RWPE1 (cell line): ENCODE results near the gene CATSPER3.

ENCODE experiments used
- CTCF ChIA-PET: fragments of 350-600 bp; sonication (Branson Sonifier 250); formaldehyde crosslinking; extraction: SDS; loops from one replicate; lab custom pipeline; 2021; lab: Yijun Ruan, JAX
- POLR2A ChIA-PET: fragments of 400-600 bp; formaldehyde crosslinking; extraction: SDS; loops from one replicate; lab custom pipeline; 2020; ENCODE audit warnings: antibody characterized with exemption; ENCODE audit not compliant: low non-redundant PET; lab: Yijun Ruan, JAX
- DNase-seq: peaks from one replicate; pipeline ENCODE4 v3.0.0; 2012; ENCODE audit warnings: low spot score
- H3K27ac ChIP-seq: fragments of 450-650 bp; 2 replicates; pipeline ENCODE4 v1.5.1; 2017
- TF ChIP-seq, protein P1 (sequence below): fragments of 450-650 bp; conservative IDR thresholded peaks from 2 replicates; pipeline ENCODE4 v1.5.1; 2017; ENCODE audit warnings: low read depth, mild to moderate bottlenecking

The CATSPER3 gene

DNA sequence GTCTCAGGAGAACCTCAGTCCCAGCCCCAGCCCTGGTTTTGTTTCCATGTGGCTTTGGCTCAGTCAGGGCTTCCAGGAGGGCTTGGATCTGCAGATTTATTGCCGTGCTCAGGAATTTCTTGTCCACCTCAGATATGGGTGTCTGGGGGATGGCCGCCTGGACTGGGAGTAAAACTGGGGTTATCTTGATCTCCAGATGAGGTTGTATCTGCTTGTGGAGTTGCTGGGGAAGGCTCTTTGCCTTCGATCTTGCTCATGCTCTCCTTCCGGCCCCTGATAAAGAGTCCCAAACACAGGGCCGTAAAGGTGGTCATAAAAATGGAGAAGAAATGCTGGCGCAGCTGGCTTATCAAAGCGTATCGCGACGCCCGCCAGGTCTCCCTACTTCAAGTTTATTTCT lies 84.2 kb downstream of the CATSPER3 start:
- POLR2A ChIA-PET, result no interaction called here
- TF ChIP-seq, protein P1, sequence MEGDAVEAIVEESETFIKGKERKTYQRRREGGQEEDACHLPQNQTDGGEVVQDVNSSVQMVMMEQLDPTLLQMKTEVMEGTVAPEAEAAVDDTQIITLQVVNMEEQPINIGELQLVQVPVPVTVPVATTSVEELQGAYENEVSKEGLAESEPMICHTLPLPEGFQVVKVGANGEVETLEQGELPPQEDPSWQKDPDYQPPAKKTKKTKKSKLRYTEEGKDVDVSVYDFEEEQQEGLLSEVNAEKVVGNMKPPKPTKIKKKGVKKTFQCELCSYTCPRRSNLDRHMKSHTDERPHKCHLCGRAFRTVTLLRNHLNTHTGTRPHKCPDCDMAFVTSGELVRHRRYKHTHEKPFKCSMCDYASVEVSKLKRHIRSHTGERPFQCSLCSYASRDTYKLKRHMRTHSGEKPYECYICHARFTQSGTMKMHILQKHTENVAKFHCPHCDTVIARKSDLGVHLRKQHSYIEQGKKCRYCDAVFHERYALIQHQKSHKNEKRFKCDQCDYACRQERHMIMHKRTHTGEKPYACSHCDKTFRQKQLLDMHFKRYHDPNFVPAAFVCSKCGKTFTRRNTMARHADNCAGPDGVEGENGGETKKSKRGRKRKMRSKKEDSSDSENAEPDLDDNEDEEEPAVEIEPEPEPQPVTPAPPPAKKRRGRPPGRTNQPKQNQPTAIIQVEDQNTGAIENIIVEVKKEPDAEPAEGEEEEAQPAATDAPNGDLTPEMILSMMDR, result no peak
- H3K27ac ChIP-seq, result no peak overlapping the region
- CTCF ChIA-PET, result no interaction called here
- DNase-seq, result no peak

DNA sequence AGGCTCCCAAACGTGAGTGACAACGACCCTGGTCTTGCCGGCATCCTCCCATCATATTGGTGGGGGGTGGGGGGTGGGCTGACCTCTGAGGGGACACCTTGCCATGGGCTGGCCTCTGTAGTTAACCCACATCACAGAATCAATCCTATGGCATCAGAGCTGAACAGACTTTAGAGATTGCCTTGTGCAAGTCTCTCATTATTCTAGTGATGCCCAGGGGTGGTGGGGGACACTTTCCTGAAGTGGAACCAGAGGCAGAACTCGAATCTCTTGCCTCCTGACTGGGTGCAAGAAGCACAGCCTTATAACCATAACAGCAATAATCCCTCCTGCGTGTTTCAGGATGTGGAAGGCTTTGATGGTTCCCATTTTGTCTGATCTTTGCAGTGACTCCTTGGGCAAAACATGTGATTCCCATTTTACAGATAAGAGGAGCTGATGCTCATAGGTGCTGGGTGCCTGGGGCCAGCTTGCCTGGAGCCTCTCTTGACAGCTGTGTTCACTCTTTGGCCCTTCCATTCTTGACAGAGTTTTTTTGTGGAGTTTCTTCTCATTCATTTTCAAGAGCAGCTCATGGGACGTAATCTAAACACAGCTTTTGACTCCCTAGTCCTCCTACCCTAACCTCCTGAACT lies 84.9 kb downstream of the CATSPER3 start:
- POLR2A ChIA-PET, result no interaction called here
- H3K27ac ChIP-seq, result no peak overlapping the region
- CTCF ChIA-PET, result interaction anchor here (0.6 kb wide), 1 partner anchor 15 kb away, joined by 3 read pairs; no protein-coding TSS in a partner anchor
- TF ChIP-seq, protein P1, result no peak
- DNase-seq, result no peak

DNA sequence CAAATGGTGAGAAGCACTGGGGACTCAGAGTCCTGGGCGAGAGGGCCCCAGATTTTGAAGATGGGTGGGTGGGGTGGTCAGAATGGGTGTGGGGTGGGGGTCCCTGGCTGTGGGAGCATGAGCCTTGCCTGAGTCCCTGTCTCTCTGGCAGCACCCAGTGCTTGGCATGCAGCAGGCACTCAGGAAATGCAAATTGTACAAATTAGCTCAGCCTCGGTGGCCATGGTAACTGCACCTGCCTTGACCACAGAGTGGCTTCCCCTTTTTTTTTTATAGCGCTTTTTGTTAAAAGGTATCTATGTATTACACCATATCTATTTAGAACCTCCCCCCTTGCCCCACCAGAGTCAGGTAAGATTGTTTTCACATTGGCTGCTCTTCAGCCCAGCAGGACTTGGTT lies 85.6 kb downstream of the CATSPER3 start:
- no peak overlapping the region for H3K27ac ChIP-seq
- TF ChIP-seq, protein P1, result no peak
- ChIA-PET POLR2A (no interaction called here), CTCF (interaction anchor here (0.6 kb wide), 2 partner anchors 14 to 45 kb away, joined by 3 read pairs; no protein-coding TSS in a partner anchor)
- no peak for DNase-seq

DNA sequence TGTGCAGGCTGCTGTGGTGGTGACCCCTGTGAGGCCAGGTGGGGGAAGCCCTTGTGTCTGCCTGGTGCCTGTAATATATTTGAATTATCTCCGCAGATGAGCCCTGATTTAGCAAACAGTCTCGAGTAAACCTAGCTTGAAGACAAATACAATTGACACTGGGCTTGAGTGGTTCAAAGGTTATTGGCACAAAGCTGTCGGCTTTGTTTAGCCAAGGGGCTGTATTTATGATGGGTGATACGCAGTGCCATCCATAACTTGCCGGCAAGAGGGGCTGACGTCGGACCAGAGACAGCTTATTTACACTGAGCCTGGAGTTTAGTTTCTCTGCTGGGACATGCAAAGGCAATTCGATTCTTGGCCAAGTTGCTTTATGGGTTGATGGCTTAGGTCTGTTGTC lies 86.3 kb downstream of the CATSPER3 start:
- ChIA-PET POLR2A (no interaction called here), CTCF (interaction anchor here (0.5 kb wide), 1 partner anchor 48 kb away, joined by 3 read pairs; no protein-coding TSS in a partner anchor)
- DNase-seq, result no peak
- TF ChIP-seq, protein P1, result no peak
- no peak overlapping the region for H3K27ac ChIP-seq

DNA sequence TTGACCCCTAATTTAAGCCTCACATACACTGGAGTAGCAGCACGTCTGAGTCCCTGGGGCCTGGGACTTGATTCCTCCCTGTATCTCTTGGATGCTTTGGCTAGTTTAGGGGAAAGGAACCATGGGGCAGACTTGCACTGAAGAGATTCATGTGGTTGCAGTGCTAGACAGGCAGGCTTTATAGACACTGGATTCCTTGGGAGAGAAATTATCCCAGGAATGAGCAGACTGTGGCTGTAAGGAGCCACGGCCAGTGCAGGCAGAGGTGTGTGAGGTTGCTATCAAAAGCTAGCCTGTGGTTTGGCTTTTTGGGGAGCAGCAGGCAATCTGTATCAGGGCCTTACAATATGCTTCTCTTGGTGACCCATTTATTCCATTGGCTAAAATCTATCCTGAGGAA lies 86.8 kb downstream of the CATSPER3 start:
- ChIA-PET CTCF (no interaction called here), POLR2A (no interaction called here)
- no peak overlapping the region for H3K27ac ChIP-seq
- TF ChIP-seq, protein P1, result no peak
- DNase-seq, result no peak

DNA sequence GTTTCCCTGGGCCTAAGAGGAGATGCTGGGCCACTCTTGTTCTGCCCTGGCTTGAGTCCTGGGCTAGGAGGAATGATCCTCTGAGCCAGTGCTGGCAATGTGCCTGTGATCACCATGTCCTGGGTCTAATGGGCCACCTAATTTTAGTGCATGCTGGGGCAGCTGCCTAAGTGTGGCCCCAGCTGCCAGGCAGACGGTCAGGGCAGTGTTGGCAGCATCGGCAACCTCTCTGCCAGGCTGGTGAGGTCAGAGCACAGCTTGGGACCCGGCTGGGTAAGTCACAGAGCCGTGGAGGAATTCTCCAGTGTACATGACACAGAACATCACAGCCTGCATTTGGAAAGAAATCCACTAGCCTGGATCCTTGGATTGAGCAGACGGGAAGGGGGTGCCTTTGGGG lies 87.7 kb downstream of the CATSPER3 start:
- no peak for DNase-seq
- TF ChIP-seq, protein P1, result no peak
- no peak overlapping the region for H3K27ac ChIP-seq
- POLR2A ChIA-PET, result no interaction called here
- CTCF ChIA-PET, result interaction anchor here (0.6 kb wide), 1 partner anchor 152 kb away, joined by 4 read pairs; no protein-coding TSS in a partner anchor
